BE2C (cell line): ENCODE data around the gene CEPT1. TPM values are rescaled to one million over a fixed set of nuclear protein-coding genes. Genes with fewer than 3 reads are reported as not detected.
A peak's percentile ranks its signal among the peaks of the same experiment; 100 is the strongest.
"Not testable (repeated sequence)": the region's sequence is repeated elsewhere in the genome, so short reads cannot be mapped to it uniquely, and the experiment has no call there.

Experiments used
- DNase-seq: peaks from one replicate; pipeline ENCODE4 v3.0.0-alpha.2; 2020
- H3K27me3 ChIP-seq: fragments of 250-450 bp; sonication (Bioruptor Pico); 2 replicates; pipeline ENCODE4 v1.5.1; 2020; ENCODE audit warnings: mild to moderate bottlenecking
- H3K36me3 ChIP-seq: fragments of 250-450 bp; sonication (Bioruptor Pico); 2 replicates; pipeline ENCODE4 v1.5.1; 2020; ENCODE audit warnings: mild to moderate bottlenecking
- H3K4me1 ChIP-seq: fragments of 250-450 bp; sonication (Bioruptor Pico); 2 replicates; pipeline ENCODE4 v1.5.1; 2020
- H3K4me3 ChIP-seq: 2 replicates; pipeline ENCODE4 v1.5.1; 2011; ENCODE audit warnings: low read depth, low read length
- H3K9me3 ChIP-seq: fragments of 250-450 bp; sonication (Bioruptor Pico); 2 replicates; pipeline ENCODE4 v1.5.1; 2020
- CTCF ChIP-seq: IDR thresholded peaks from 2 replicates; pipeline ENCODE4 v1.5.1; 2012; ENCODE audit warnings: mild to moderate bottlenecking, low read depth, low read length
- polyA plus RNA-seq: library from polyadenylated mRNA; unstranded; fragments of >200 nt; gene quantifications from one replicate; pipeline ENCODE4 v1.2.1, GENCODE V29; 2012; ENCODE audit warnings: low read depth, missing spikeins; ENCODE audit not compliant: insufficient read length, insufficient read depth

The CEPT1 gene
- 34.3 TPM for polyA plus RNA-seq

- Histone ChIP-seq H3K36me3 (no peaks in the 10 kb centered on the region; the same call in none of the 2 replicates), H3K4me1 (no peaks in the 10 kb centered on the region), H3K27me3 (no peaks in the 10 kb centered on the region), H3K9me3 (no peaks in the 10 kb centered on the region), H3K4me3 (peak within 1 kb of the TSS; percentile 98)
- TF ChIP-seq CTCF: no peak
- peak; percentile 97 for DNase-seq
Observed at GRCh38 chr1:111139956-111140679, at the start of gene CEPT1, which contains the start of gene DRAM2. TSS of gene CEPT1 (plus strand) at chr1:111140223. CDS start at chr1:111147715, 7,492 bp downstream. TSS of gene DRAM2 (minus strand) at chr1:111140093. CDS start at chr1:111131554, 8,539 bp downstream.

- not testable (repeated sequence) for H3K9me3 ChIP-seq, H3K36me3 ChIP-seq, H3K27me3 ChIP-seq, DNase-seq, H3K4me3 ChIP-seq, H3K4me1 ChIP-seq
Observed at GRCh38 chr1:111095421-111095820, 44.6 kb upstream of the CEPT1 start.

GRCh38 chr1:111097356-111098099, 42.5 kb upstream of the CEPT1 start:
- H3K27me3 ChIP-seq: no peaks in the 10 kb centered on the region
- H3K9me3 ChIP-seq: no peaks in the 10 kb centered on the region
- H3K4me1 ChIP-seq: no peaks in the 10 kb centered on the region
- H3K4me3 ChIP-seq: no peak overlapping the region
- no peak for DNase-seq
- H3K36me3 ChIP-seq: no peaks in the 10 kb centered on the region
- no peak for TF ChIP-seq CTCF

- H3K36me3 ChIP-seq: no peaks in the 10 kb centered on the region
- no peaks in the 10 kb centered on the region for H3K4me1 ChIP-seq
- H3K9me3 ChIP-seq: no peaks in the 10 kb centered on the region
- DNase-seq: no peak
- no peak overlapping the region for H3K4me3 ChIP-seq
- no peaks in the 10 kb centered on the region for H3K27me3 ChIP-seq
- TF ChIP-seq CTCF: no peak
Observed at GRCh38 chr1:111099289-111099688, 40.7 kb upstream of the CEPT1 start.

- no peaks in the 10 kb centered on the region for H3K9me3 ChIP-seq
- no peak for DNase-seq
- TF ChIP-seq CTCF: no peak
- H3K36me3 ChIP-seq: no peaks in the 10 kb centered on the region
- H3K4me3 ChIP-seq: no peak overlapping the region
- no peaks in the 10 kb centered on the region for H3K4me1 ChIP-seq
- H3K27me3 ChIP-seq: no peaks in the 10 kb centered on the region
Observed at GRCh38 chr1:111101854-111102642, 38.0 kb upstream of the CEPT1 start.

GRCh38 chr1:111104981-111105380, 35.0 kb upstream of the CEPT1 start:
- no peak for DNase-seq
- H3K9me3 ChIP-seq: no peaks in the 10 kb centered on the region
- H3K4me1 ChIP-seq: no peaks in the 10 kb centered on the region
- no peak for TF ChIP-seq CTCF
- no peaks in the 10 kb centered on the region for H3K36me3 ChIP-seq
- H3K4me3 ChIP-seq: no peak overlapping the region
- no peaks in the 10 kb centered on the region for H3K27me3 ChIP-seq
